Lung (tissue), 12 donors: Measurements from ENCODE around the gene DZIP1L. TPM values are rescaled to one million over a fixed set of nuclear protein-coding genes. Genes with fewer than 3 reads are reported as not detected.

Source experiments
- ATAC-seq: fragments of 200-7000 bp; cut with Tn5 transposase; one replicate; pipeline ENCODE4 v1.9.1; 2020; ENCODE audit warnings: moderate number of reproducible peaks; ENCODE audit not compliant: insufficient read depth, low FRiP score
- DNase-seq, 3 donors: peaks; one replicate each; pipeline ENCODE4 v3.0.0-alpha.2; 2013 to 2017
- H3K27ac ChIP-seq, 2 donors: one replicate each; pipeline ENCODE4 v1.5.1; 2013; ENCODE audit warnings: mild to moderate bottlenecking in 2 of 2, moderate library complexity in 2 of 2, control low read depth in 1 of 2, inconsistent platforms in 1 of 2, low read depth in 1 of 2, low read length in 1 of 2
- H3K27me3 ChIP-seq, 3 donors: one replicate each; pipeline ENCODE4 v1.5.1; 2013; ENCODE audit warnings: low read length in 2 of 3; ENCODE audit not compliant: control insufficient read depth in 3 of 3, insufficient read depth in 3 of 3
- H3K36me3 ChIP-seq, 4 donors: one replicate each; pipeline ENCODE4 v1.5.1; 2013; ENCODE audit warnings: low read length in 4 of 4, mild to moderate bottlenecking in 1 of 4, moderate library complexity in 1 of 4; ENCODE audit not compliant: control insufficient read depth in 4 of 4, insufficient read depth in 4 of 4
- H3K4me1 ChIP-seq, 5 donors: one replicate each; pipeline ENCODE4 v1.5.1; 2013; ENCODE audit warnings: low read length in 5 of 5, mild to moderate bottlenecking in 2 of 5, moderate library complexity in 1 of 5; ENCODE audit not compliant: control insufficient read depth in 5 of 5, insufficient read depth in 5 of 5
- H3K4me3 ChIP-seq: one replicate; pipeline ENCODE4 v1.5.1; 2013; ENCODE audit warnings: mild to moderate bottlenecking, control low read depth, moderate library complexity
- H3K9ac ChIP-seq, 2 donors: one replicate each; pipeline ENCODE4 v1.5.1; 2013; ENCODE audit warnings: low read length in 2 of 2, control low read depth in 1 of 2; ENCODE audit not compliant: insufficient read depth in 1 of 2
- H3K9me3 ChIP-seq, 4 donors: one replicate each; pipeline ENCODE4 v1.5.1; 2013; ENCODE audit warnings: low read length in 3 of 4, mild to moderate bottlenecking in 1 of 4, moderate library complexity in 1 of 4; ENCODE audit not compliant: control insufficient read depth in 4 of 4, insufficient read depth in 3 of 4
- WGBS, 2 donors: extraction: QIAGEN DNeasy Blood & Tissue Kit; methylation state at CpG; one replicate each; pipeline ENCODE4 v1.1.7; 2013; 5-methylcytosine and 5-hydroxymethylcytosine counted together
- polyA plus RNA-seq, 2 donors: library from polyadenylated mRNA; stranded (reverse); fragments of 200-250 nt; gene quantifications; one replicate each; pipeline ENCODE4 v1.2.1, GENCODE V29; 2013
- total RNA-seq, 2 donors: library from RNA; depleted of rRNA in 1 of 2; stranded (reverse); fragments of >200 nt in 1 of 2; gene quantifications; one replicate each; pipeline ENCODE4 v1.2.1, GENCODE V29; 2014 to 2021
- TF ChIP-seq, protein P1 (sequence below): IDR thresholded peaks from 2 replicates; pipeline ENCODE4 v1.5.1; 2012; ENCODE audit warnings: mild to moderate bottlenecking; ENCODE audit errors: control extremely low read depth, extremely low read depth
- donor health status: control.
- donor health status: control.
- donor health status: Bipolar disorder and iron deficiency.
- donor health status: healthy.
- donor health status: DM: yes; HTN: yes; CAD: no.

The DZIP1L gene
- total and polyA plus RNA-seq, 4 donors = 4.1 to 40.0 (median 17.1) TPM

DNA sequence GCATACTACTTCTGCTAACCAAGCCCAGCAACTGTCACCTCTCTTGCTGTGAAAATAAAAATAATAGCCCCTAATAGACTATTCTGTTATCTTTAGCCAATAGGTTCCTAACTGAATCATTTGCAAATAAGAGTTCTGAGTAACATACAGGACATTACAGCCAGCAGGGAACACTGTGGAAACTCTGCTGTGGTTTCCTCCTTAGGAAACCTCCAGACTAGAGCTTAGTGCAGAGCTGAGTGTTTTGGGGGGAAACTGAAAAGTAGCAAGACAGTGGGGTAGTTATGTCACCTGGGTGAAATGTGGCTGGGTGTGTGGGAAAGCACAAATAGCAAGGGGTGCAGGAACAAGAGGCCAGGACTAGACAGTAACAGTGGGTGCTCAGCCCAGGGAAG, 32.4 kb downstream of the DZIP1L start:
- no peaks in the 10 kb centered on the region for H3K27me3 ChIP-seq
- TF ChIP-seq, protein P1, sequence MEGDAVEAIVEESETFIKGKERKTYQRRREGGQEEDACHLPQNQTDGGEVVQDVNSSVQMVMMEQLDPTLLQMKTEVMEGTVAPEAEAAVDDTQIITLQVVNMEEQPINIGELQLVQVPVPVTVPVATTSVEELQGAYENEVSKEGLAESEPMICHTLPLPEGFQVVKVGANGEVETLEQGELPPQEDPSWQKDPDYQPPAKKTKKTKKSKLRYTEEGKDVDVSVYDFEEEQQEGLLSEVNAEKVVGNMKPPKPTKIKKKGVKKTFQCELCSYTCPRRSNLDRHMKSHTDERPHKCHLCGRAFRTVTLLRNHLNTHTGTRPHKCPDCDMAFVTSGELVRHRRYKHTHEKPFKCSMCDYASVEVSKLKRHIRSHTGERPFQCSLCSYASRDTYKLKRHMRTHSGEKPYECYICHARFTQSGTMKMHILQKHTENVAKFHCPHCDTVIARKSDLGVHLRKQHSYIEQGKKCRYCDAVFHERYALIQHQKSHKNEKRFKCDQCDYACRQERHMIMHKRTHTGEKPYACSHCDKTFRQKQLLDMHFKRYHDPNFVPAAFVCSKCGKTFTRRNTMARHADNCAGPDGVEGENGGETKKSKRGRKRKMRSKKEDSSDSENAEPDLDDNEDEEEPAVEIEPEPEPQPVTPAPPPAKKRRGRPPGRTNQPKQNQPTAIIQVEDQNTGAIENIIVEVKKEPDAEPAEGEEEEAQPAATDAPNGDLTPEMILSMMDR = no peak
- DNase-seq (no peak), ATAC-seq (no peak)
- no peaks in the 10 kb centered on the region for H3K4me1 ChIP-seq
- peaks cover 11 to 48% (median 19%) of the 10 kb centered on the region in 4 donors for H3K36me3 ChIP-seq
- no peak overlapping the region for H3K27ac ChIP-seq
- no peaks in the 10 kb centered on the region for H3K9me3 ChIP-seq
- no peak overlapping the region for H3K9ac ChIP-seq
- H3K4me3 ChIP-seq = no peak overlapping the region

DNA sequence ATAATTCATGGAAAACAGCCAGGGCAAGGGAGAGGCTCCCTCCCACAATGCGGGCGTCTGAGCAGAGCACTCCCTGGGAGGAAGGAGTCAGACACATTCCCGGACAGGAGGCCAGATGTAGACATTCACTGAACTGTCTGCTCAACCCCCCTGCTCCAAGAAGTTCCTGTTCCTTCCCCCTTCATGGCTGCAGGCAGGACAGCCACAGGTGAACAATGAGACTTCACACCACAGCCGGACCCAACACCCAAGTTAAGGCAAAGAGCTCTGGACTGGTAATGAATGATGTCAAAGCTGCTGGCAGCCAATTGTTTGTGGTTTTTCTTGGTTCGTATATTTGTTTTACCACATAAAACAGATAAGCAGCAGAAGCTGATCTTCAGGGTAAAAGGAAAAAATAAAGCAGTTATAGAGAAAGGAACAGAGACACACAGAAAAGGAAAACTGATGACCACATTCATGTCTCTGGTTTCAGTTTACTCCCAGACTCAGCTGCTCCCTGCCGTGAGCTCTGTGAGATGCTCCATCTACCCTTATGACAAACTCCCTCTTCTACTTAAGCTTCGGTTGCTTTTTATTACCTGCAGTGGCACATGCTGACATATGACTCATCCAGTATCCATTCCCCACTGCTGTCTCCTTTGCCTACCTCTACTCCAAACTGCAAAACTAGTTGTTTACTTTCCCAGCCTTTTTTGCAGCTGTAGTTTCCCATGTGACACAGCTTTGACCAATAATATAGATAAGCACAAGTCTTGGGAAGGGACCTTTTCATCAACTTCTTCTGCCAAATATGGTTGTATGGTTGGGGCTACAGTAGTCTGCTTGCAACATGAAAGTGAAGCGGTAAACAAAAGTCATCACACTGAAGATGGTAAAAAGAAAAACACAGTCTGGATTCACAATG, 33.1 kb downstream of the DZIP1L start:
- Histone ChIP-seq H3K9ac (no peak overlapping the region), H3K4me1 (no peaks in the 10 kb centered on the region)

DNA sequence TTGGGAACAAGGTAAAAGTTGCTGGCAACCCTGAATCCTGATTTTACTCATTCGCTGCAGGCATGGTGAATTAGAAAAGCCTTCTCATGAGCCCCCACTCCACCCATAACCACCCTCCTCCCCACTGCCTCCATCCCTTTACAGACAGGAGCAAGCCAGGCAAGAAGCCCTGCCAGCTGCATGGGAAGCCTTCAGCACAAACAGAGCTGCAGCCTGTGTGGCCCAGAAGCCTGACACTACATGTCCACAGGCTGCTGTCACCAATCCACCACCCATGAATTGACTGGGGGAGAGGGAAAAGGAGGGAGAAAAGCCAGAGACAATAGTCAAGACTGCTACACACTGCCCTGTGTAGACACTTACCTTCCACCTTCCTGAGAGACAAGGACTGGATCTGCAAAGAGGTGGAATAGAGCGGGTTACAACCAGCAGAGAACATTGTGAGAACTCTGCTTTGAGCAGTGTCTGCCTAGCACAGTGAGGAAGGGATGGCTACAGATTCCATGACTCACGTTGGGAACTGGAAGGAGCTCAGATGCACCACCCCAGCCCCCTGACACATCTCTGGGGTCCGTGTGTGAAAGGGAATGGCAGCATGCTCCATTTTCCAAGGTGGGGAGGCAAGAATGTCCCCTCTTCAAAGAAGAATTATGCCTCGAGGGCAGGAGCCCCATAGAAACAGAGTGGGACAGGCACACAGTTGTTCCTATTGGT, 33.9 kb downstream of the DZIP1L start:
- peak; percentile 59 for ATAC-seq
- TF ChIP-seq, protein P1 = no peak
- H3K9ac ChIP-seq = no peak overlapping the region
- H3K4me3 ChIP-seq = no peak overlapping the region
- H3K27ac ChIP-seq = no peak overlapping the region
- peaks cover 9 to 43% (median 19%) of the 10 kb centered on the region in 4 donors for H3K36me3 ChIP-seq
- H3K9me3 ChIP-seq = no peaks in the 10 kb centered on the region
- H3K4me1 ChIP-seq = no peaks in the 10 kb centered on the region
- WGBS, 2 donors = 84 to 87% methylated on average over 5 of the region's 5 CpGs
- DNase-seq = no peak
- H3K27me3 ChIP-seq = no peaks in the 10 kb centered on the region

More for the DNA sequence above, 33.1 kb downstream of the DZIP1L start:
- 49 to 65% methylated on average over 8 of the region's 8 CpGs for WGBS, 2 donors
- Histone ChIP-seq H3K27me3 (no peaks in the 10 kb centered on the region), H3K4me3 (no peak overlapping the region), H3K9me3 (no peaks in the 10 kb centered on the region), H3K36me3 (peaks cover 7 to 47% (median 18%) of the 10 kb centered on the region in 4 donors), H3K27ac (no peak overlapping the region)
- ATAC-seq (no peak), DNase-seq (peak in 1 of 3 donors; percentile 8)
- TF ChIP-seq, protein P1 = no peak
